DND-41 (cell line): ENCODE results near the gene TMCC2.

ENCODE experiments used
- CTCF ChIP-seq: IDR thresholded peaks from 2 replicates; pipeline ENCODE4 v1.5.1; 2012; ENCODE audit warnings: borderline replicate concordance, low read length, moderate library complexity, mild to moderate bottlenecking; ENCODE audit not compliant: poor library complexity, severe bottlenecking; ENCODE audit errors: extremely low read depth
- EZH2 ChIP-seq: IDR thresholded peaks from 3 replicates; pipeline ENCODE4 v1.6.1; 2012; ENCODE audit warnings: borderline replicate concordance, low read depth, mild to moderate bottlenecking, moderate library complexity, low read length, inconsistent platforms; ENCODE audit not compliant: severe bottlenecking

- TF ChIP-seq CTCF (no peak), EZH2 (no peak)
Observed at GRCh38 chr1:205294934-205295333, 67.2 kb downstream of the TMCC2 start.
